Mesenchymal stem cell (in vitro differentiated cells and primary cell): Measurements from ENCODE around the gene METRNL.

Experiments
- DNase-seq: peaks from one replicate; pipeline ENCODE4 v3.0.0-alpha.2; 2013
- H2AFZ ChIP-seq: one replicate; pipeline ENCODE4 v1.6.1; 2013; ENCODE audit warnings: low read depth, mild to moderate bottlenecking, control low read depth, inconsistent platforms, low read length, moderate library complexity
- H2AK5ac ChIP-seq: 2 replicates; pipeline ENCODE4 v1.6.1; 2013; ENCODE audit warnings: low read length, moderate library complexity, mild to moderate bottlenecking, inconsistent platforms; ENCODE audit not compliant: severe bottlenecking
- H2BK120ac ChIP-seq: one replicate; pipeline ENCODE4 v1.6.1; 2013; ENCODE audit warnings: low read depth, mild to moderate bottlenecking, inconsistent platforms, low read length, moderate library complexity
- H2BK12ac ChIP-seq, 2 experiments: one replicate each; pipeline ENCODE4 v1.6.1; 2013; ENCODE audit warnings: inconsistent platforms in 2 of 2, low read length in 2 of 2, mild to moderate bottlenecking in 2 of 2, moderate library complexity in 2 of 2, control low read depth in 1 of 2
- H2BK15ac ChIP-seq: one replicate; pipeline ENCODE4 v1.6.1; 2013; ENCODE audit warnings: mild to moderate bottlenecking, low read depth, inconsistent platforms; ENCODE audit not compliant: poor library complexity, severe bottlenecking
- H2BK5ac ChIP-seq: 2 replicates; pipeline ENCODE4 v1.6.1; 2013; ENCODE audit warnings: low read depth, mild to moderate bottlenecking, low read length, control low read depth, inconsistent platforms; ENCODE audit not compliant: poor library complexity, severe bottlenecking
- H3K14ac ChIP-seq, 2 experiments: one replicate each; pipeline ENCODE4 v1.6.1; 2013; ENCODE audit warnings: inconsistent platforms in 2 of 2, low read length in 2 of 2, control low read depth in 1 of 2, mild to moderate bottlenecking in 1 of 2, moderate library complexity in 1 of 2
- H3K18ac ChIP-seq, 2 experiments: one replicate each; pipeline ENCODE4 v1.6.1; 2013; ENCODE audit warnings: inconsistent platforms in 2 of 2, low read length in 2 of 2, control low read depth in 1 of 2, low read depth in 1 of 2, mild to moderate bottlenecking in 1 of 2
- H3K23ac ChIP-seq, 2 experiments: one replicate each; pipeline ENCODE4 v1.6.1; 2013; ENCODE audit warnings: inconsistent platforms in 2 of 2, low read length in 2 of 2, mild to moderate bottlenecking in 2 of 2, moderate library complexity in 2 of 2, control low read depth in 1 of 2
- H3K27ac ChIP-seq: 2 replicates; pipeline ENCODE4 v1.5.1; 2013; ENCODE audit warnings: mild to moderate bottlenecking, moderate library complexity, low read length, control low read depth, inconsistent platforms; ENCODE audit not compliant: poor library complexity, severe bottlenecking
- H3K27me3 ChIP-seq, 2 experiments: 2 replicates each; pipeline versions ENCODE4 v1.6.1 to v1.7.0; 2013; ENCODE audit warnings: low read length in 2 of 2, mild to moderate bottlenecking in 2 of 2, moderate library complexity in 2 of 2, control low read depth in 1 of 2, inconsistent platforms in 1 of 2; ENCODE audit not compliant: control insufficient read depth in 1 of 2, insufficient read depth in 1 of 2
- H3K36me3 ChIP-seq, 2 experiments: 2 replicates each; pipeline versions ENCODE4 v1.6.1 to v1.7.0; 2013; ENCODE audit warnings: low read length in 2 of 2, control low read depth in 1 of 2, inconsistent platforms in 1 of 2, low read depth in 1 of 2, mild to moderate bottlenecking in 1 of 2; ENCODE audit not compliant: insufficient read depth in 2 of 2, control insufficient read depth in 1 of 2
- H3K4ac ChIP-seq, 2 experiments: one replicate each; pipeline ENCODE4 v1.6.1; 2013; ENCODE audit warnings: inconsistent platforms in 2 of 2, low read length in 2 of 2, mild to moderate bottlenecking in 2 of 2, moderate library complexity in 2 of 2, control low read depth in 1 of 2, low read depth in 1 of 2
- H3K4me1 ChIP-seq: 2 replicates; pipeline ENCODE4 v1.6.1; 2013; ENCODE audit warnings: low read depth, low read length, control low read depth; ENCODE audit not compliant: control insufficient read depth, insufficient read depth
- H3K4me2 ChIP-seq: 2 replicates; pipeline ENCODE4 v1.6.1; 2013; ENCODE audit warnings: low read length, mild to moderate bottlenecking, inconsistent platforms; ENCODE audit not compliant: poor library complexity, severe bottlenecking
- H3K4me3 ChIP-seq, 2 experiments: 2 replicates each; pipeline versions ENCODE4 v1.5.1 to v1.7.0; 2013; ENCODE audit warnings: low read length in 2 of 2, mild to moderate bottlenecking in 2 of 2, control low read depth in 1 of 2, low read depth in 1 of 2; ENCODE audit not compliant: insufficient read depth in 1 of 2
- H3K79me1 ChIP-seq: replicated peaks from 2 replicates; pipeline ENCODE4 v1.6.1; 2013; ENCODE audit warnings: mild to moderate bottlenecking, control low read depth, low read length, inconsistent platforms; ENCODE audit not compliant: poor library complexity, severe bottlenecking
- H3K9ac ChIP-seq: 2 replicates; pipeline ENCODE4 v1.7.0; 2013; ENCODE audit warnings: mild to moderate bottlenecking, low read length, moderate library complexity
- H3K9me3 ChIP-seq: 2 replicates; pipeline ENCODE4 v1.7.0; 2013; ENCODE audit warnings: mild to moderate bottlenecking, low read length; ENCODE audit not compliant: control insufficient read depth
- H4K8ac ChIP-seq: one replicate; pipeline ENCODE4 v1.6.1; 2013; ENCODE audit warnings: inconsistent platforms, mild to moderate bottlenecking, low read length, moderate library complexity
- H4K91ac ChIP-seq: one replicate; pipeline ENCODE4 v1.6.1; 2013; ENCODE audit warnings: mild to moderate bottlenecking, low read length, inconsistent platforms
- WGBS: methylation state at CpG from one replicate; pipeline ENCODE4 v1.1.7; 2013; ENCODE audit warnings: mixed read lengths; 5-methylcytosine and 5-hydroxymethylcytosine counted together

Gene METRNL

DNA sequence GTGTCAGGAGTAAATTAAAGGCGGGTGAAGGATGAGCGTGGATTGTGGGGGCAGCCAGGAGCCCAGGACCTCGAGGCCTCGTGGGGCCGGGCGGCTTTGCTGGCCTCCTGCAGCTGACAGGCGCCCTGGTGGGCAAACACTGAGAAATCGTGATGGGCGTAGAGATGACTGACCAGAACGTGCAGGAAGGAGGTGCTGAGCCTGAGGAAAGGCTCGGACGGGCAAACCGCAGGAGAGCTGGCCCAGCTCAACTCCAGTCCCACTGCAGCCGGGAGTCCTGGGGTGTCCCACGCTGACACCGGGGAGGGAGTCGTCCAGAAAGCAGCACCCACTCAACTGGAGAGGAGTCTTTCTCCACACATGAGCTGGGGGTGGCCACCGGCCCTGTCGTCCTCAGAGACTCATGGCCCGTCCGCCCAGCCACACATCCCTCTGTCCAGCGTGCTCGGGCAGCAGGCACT is 36.9 kb downstream of the METRNL start:
- H2BK15ac ChIP-seq: no peak overlapping the region
- H3K27ac ChIP-seq: no peak overlapping the region
- H3K18ac ChIP-seq: no peak overlapping the region
- no peak overlapping the region for H2BK12ac ChIP-seq
- H2BK120ac ChIP-seq: no peak overlapping the region
- H3K23ac ChIP-seq: no peak overlapping the region
- peaks cover 5 to 6% of the 10 kb centered on the region in 2 experiments for H3K27me3 ChIP-seq
- no peak overlapping the region for H4K8ac ChIP-seq
- no peaks in the 10 kb centered on the region for H3K9me3 ChIP-seq
- H3K4me3 ChIP-seq: no peak overlapping the region
- no peak for DNase-seq
- WGBS: 88% methylated on average over 23 of the region's 23 CpGs
- no peak overlapping the region for H2AFZ ChIP-seq
- peaks cover 7% of the 10 kb centered on the region for H3K4me1 ChIP-seq
- H3K4me2 ChIP-seq: no peak overlapping the region
- no peak overlapping the region for H3K14ac ChIP-seq
- H3K4ac ChIP-seq: no peak overlapping the region
- H2BK5ac ChIP-seq: no peak overlapping the region
- H3K79me1 ChIP-seq: no peaks in the 10 kb centered on the region
- H4K91ac ChIP-seq: no peak overlapping the region
- no peak overlapping the region for H3K9ac ChIP-seq
- no peaks in the 10 kb centered on the region for H3K36me3 ChIP-seq
- H2AK5ac ChIP-seq: no peak overlapping the region

- no peak overlapping the region for H3K4me2 ChIP-seq
- H2BK12ac ChIP-seq: no peak overlapping the region
- H3K9ac ChIP-seq: no peak overlapping the region
- no peak overlapping the region for H3K4ac ChIP-seq
- no peaks in the 10 kb centered on the region for H3K9me3 ChIP-seq
- H3K4me3 ChIP-seq: no peak overlapping the region
- peaks cover 6 to 9% of the 10 kb centered on the region in 2 experiments for H3K27me3 ChIP-seq
- no peak overlapping the region for H3K27ac ChIP-seq
- H2BK120ac ChIP-seq: no peak overlapping the region
- whole genome bisulfite sequencing: 88% methylated on average over 21 of the region's 21 CpGs
- H3K36me3 ChIP-seq: no peaks in the 10 kb centered on the region
- no peak overlapping the region for H3K23ac ChIP-seq
- no peak for DNase-seq
- peaks cover 5% of the 10 kb centered on the region for H3K4me1 ChIP-seq
- H4K8ac ChIP-seq: no peak overlapping the region
- no peaks in the 10 kb centered on the region for H3K79me1 ChIP-seq
- H2BK15ac ChIP-seq: no peak overlapping the region
- H4K91ac ChIP-seq: no peak overlapping the region
- H2BK5ac ChIP-seq: no peak overlapping the region
- no peak overlapping the region for H3K18ac ChIP-seq
- H2AFZ ChIP-seq: no peak overlapping the region
- no peak overlapping the region for H2AK5ac ChIP-seq
- no peak overlapping the region for H3K14ac ChIP-seq
Measured at GRCh38 chr17:83116783-83117555, 37.6 kb downstream of the METRNL start.

DNA sequence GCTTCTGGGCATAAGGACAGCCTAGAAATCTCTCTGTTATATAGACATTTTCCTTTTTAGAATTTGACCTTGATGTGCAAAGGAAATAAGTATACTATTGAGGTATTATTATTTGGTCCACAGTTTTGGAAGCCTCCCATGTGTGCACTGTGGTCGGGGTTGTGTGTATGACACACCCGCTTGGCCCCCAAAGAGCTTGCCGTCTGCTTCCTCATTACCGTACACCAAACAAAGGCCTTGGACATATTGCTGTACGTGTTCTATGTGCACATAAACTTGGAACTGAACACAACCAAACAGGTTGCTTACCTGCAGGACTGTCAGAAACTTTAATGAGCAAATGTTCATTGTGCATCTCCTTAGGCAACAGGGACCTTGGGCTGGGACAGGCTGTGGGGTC is 38.2 kb downstream of the METRNL start:
- H3K9me3 ChIP-seq: no peaks in the 10 kb centered on the region
- H3K18ac ChIP-seq: no peak overlapping the region
- no peaks in the 10 kb centered on the region for H3K79me1 ChIP-seq
- H3K36me3 ChIP-seq: no peaks in the 10 kb centered on the region
- H4K91ac ChIP-seq: no peak overlapping the region
- H2AK5ac ChIP-seq: no peak overlapping the region
- H3K23ac ChIP-seq: no peak overlapping the region
- no peak overlapping the region for H2BK5ac ChIP-seq
- no peak overlapping the region for H3K9ac ChIP-seq
- no peak overlapping the region for H3K27ac ChIP-seq
- H3K4me3 ChIP-seq: no peak overlapping the region
- H3K4me2 ChIP-seq: no peak overlapping the region
- no peak overlapping the region for H2AFZ ChIP-seq
- peaks cover 5% of the 10 kb centered on the region for H3K4me1 ChIP-seq
- no peak for DNase-seq
- H2BK15ac ChIP-seq: no peak overlapping the region
- H3K14ac ChIP-seq: no peak overlapping the region
- H2BK120ac ChIP-seq: no peak overlapping the region
- H3K4ac ChIP-seq: no peak overlapping the region
- H2BK12ac ChIP-seq: no peak overlapping the region
- 94% methylated on average over 5 of the region's 5 CpGs for WGBS
- H4K8ac ChIP-seq: no peak overlapping the region
- peaks cover 6 to 15% of the 10 kb centered on the region in 2 experiments for H3K27me3 ChIP-seq

GRCh38 chr17:83118071-83118841 is 38.8 kb downstream of the METRNL start:
- no peak overlapping the region for H3K14ac ChIP-seq
- H3K4me3 ChIP-seq: no peak overlapping the region
- H4K91ac ChIP-seq: no peak overlapping the region
- no peak overlapping the region for H2AK5ac ChIP-seq
- H3K36me3 ChIP-seq: no peaks in the 10 kb centered on the region
- no peaks in the 10 kb centered on the region for H3K79me1 ChIP-seq
- peaks cover 6 to 19% of the 10 kb centered on the region in 2 experiments for H3K27me3 ChIP-seq
- H3K4ac ChIP-seq: no peak overlapping the region
- peaks cover 5% of the 10 kb centered on the region for H3K4me1 ChIP-seq
- H2BK15ac ChIP-seq: no peak overlapping the region
- H4K8ac ChIP-seq: no peak overlapping the region
- H3K9me3 ChIP-seq: no peaks in the 10 kb centered on the region
- H3K18ac ChIP-seq: no peak overlapping the region
- no peak overlapping the region for H3K27ac ChIP-seq
- no peak overlapping the region for H2BK5ac ChIP-seq
- no peak overlapping the region for H3K4me2 ChIP-seq
- H2BK120ac ChIP-seq: no peak overlapping the region
- H3K23ac ChIP-seq: no peak overlapping the region
- H3K9ac ChIP-seq: no peak overlapping the region
- no peak overlapping the region for H2AFZ ChIP-seq
- WGBS: 83% methylated on average over 19 of the region's 22 CpGs
- H2BK12ac ChIP-seq: no peak overlapping the region
- no peak for DNase-seq
